Stimulated activated CD8-positive, alpha-beta memory T cell treated with anti-CD3 and anti-CD28 coated beads, Interleukin-2, amount 100 ng/mL, for 48 hours (primary cell): Measurements from ENCODE around the gene TMEM123.

Experiments used
- DNase-seq, 2 donors: peaks; one replicate each; pipeline ENCODE4 v3.0.0-alpha.2; 2020; ENCODE audit warnings: low read depth in 2 of 2

Gene TMEM123

DNA sequence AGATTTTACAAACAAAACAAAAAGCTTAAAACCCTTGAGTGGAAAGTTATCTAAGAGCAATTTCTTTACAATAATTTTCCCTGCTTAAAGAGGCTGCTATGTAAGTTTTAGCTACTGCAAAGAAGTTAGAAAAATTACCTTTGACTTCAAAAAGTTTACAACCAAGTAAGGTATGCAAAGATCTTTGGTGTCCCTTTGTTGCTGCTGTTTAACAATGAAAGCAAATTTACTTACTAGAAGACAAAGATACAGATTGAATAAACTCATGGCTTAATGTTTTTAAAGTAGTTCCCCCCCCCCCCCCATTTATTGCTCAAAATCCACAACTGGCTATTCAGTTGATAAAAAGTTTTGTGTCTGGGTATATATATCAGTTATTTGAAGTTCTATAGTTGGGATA lies 26.0 kb downstream of the TMEM123 start:
- DNase-seq, result no peak

DNA sequence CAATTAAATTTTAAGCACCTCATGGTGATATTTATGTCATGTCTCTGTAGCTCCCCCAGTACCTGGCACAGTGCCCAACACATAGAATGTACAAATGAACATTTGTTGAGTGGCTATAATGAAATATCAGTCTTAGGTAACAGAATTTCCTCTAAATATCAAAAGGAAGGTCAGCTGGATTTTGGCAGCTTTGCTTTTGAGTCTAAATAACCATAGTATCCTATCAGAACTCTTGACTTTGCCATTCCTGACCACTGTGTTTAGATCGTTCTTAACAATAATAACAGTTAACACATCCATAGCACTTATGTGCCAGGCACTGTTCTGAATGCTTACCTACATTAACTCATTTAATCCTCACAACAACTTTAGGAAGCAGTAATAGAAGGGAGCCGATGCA lies 26.6 kb downstream of the TMEM123 start:
- no peak for DNase-seq

GRCh38 chr11:102423936-102424335 lies 28.6 kb downstream of the TMEM123 start:
- no peak for DNase-seq

GRCh38 chr11:102422817-102423712 lies 29.5 kb downstream of the TMEM123 start:
- DNase-seq, result no peak

DNA sequence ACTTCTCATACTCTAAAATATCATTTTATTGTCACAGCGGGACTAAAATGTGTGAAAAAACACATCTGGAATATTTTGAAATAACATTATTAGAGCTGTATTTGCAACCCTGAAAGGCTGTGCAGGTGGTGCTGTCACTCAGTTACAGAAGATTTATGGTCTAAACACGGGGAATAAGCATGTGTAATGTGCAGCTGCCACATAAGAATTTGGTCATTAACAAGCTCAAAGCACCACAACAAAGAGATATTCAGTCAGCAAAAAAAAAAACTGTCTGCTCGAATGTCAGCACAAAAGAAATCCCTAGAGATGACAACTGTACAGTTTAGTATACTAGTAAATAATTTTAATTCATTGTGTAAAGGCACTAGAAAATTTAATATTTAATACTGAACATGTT lies 31.3 kb downstream of the TMEM123 start:
- no peak for DNase-seq

- DNase-seq, result no peak
Observed at GRCh38 chr11:102420547-102420946, 32.0 kb downstream of the TMEM123 start.

DNA sequence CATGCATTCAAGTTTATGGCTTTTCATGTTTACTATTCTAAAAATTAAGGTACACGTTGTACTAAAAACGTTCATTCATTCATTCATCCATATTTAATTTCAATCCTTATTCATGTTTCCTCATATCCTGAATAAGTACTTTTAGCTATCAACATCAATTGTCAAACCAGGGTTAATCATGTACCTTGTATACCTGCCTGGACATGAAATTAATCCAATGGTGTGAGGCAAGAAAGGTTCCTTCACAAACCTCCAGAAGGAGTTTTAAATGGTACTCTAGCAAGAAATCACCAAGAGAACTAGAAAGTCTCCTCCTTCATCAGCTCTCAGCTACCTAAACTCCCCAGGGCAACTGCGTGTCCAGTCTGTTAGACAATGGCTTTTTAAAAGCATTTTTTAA lies 33.4 kb downstream of the TMEM123 start:
- DNase-seq, result no peak

GRCh38 chr11:102416976-102417375 lies 35.6 kb downstream of the TMEM123 start:
- no peak for DNase-seq

DNA sequence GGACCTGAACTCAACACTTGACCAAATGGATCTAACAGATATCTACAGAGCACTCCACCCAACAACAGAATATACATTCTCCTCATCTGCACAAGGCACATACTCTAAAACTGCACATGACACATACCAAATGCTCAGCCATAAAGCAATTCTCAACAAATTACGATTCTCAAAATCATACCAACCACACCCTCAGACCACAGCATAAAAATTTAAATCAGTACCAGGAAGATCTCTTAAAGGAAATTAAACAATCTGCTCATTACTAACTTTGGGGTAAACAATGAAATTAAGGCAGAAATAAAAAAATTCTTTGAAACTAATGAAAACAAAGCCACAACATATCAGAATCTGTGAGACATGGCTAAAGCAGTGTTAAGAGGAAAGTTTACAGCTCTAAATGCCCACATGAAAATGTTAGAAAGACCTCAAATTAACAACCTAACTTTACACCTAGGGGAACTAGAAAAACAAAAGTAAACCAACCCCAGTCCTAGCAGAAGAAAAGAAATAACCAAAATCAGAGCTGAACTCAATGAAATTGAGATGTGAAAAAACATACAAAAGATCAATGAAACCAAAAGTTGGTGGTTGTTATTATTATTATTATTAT lies 37.2 kb downstream of the TMEM123 start:
- no peak for DNase-seq

DNA sequence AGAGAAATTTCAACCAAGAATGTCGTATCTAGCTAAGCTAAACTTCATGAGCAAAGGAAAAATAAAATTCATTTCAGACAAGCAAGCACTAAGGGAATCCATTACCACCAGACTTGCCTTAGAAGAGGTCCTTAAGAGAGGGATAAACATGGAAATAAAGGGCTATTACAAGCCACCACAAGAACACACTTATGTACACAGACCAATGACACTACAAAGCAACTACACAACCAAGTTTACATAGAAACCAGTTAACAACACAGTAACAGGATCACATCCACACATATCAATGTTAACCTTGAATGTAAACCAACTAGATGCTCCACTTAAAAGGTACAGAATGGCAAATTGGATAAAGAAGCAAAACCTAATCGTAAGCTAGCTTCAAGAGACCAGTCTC lies 38.0 kb downstream of the TMEM123 start:
- no peak for DNase-seq

DNA sequence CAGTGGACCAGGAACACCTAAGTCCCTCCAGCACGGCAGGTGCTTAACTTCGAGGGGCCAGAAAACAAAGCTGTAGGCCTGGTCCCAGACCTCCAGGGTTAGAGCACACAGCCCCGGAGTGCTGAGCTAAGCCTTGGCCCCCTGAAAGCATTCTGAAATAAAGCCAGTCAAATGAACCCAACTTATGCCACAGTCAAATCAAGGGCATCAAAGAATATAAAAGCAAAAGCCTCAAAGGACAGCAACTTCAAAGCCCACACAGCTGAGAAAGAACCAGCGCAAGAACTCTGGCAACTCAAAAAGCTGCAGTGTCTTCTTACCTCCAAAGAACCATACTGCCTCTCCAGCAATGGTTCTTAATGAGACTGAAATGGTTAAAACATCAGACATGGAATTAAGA lies 39.1 kb downstream of the TMEM123 start:
- no peak for DNase-seq

- DNase-seq, result no peak
Observed at GRCh38 chr11:102411142-102411541, 41.4 kb downstream of the TMEM123 start.

- no peak for DNase-seq
Observed at GRCh38 chr11:102410382-102410784, 42.2 kb downstream of the TMEM123 start.

GRCh38 chr11:102408339-102408738 lies 44.2 kb downstream of the TMEM123 start:
- no peak for DNase-seq

- DNase-seq, result no peak
Observed at GRCh38 chr11:102407901-102408300, 44.7 kb downstream of the TMEM123 start.

- DNase-seq, result no peak
Observed at GRCh38 chr11:102406099-102406498, 46.5 kb downstream of the TMEM123 start.

DNA sequence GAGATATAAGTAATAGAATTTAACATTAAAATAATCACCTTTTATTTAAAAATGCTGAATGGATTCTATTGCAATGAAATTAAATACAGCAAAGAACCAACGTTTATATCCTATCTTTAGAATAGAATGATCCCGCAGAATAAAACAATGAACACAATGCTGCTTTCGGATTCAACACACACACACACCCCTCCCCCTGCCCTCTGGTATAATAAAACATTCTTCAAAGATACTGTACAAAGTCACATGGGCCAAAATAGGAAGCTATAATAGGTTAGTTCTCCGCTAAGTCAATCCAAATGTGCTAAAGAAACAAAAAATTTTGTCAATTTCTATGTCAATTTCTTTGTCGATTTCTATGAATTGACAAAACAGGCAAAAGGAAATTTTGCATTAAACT lies 47.1 kb downstream of the TMEM123 start:
- DNase-seq, result no peak

DNA sequence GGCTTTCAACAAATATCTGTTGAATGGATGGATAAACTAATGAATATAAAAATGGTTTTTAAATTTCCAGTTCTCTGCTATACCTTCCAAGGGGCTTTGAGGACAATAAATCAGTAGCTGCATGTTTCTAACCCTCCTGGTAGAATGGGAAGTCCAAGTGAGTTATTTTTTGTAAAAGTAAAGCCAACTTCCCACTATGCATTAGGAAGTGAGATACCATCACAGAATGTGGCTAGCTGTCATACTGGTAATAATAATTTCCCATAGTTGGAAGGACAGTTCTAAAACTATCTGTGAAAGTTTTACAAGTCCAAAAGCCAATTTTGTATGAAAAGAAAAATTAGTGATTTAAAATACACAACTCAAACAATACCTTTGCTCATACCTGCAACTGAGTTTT lies 50.0 kb downstream of the TMEM123 start:
- DNase-seq, result no peak

DNA sequence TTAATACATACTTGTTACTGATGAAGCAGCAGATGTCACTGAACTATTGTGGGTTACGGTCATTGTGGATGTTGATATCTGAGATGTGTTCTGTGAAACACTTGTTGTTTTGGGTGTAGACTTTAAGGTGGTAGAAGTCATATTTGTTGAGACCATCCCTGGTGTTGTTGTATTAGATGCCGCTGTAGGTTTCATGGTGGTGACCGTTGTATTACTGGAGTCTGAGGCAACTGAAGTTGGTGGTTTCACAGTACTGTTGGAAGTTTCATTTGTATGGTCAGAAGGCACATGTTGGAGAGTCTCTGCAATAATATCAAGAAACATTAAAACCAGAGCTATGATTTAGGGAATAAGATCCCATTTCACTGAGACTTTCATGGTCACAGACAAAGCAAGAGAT lies 50.7 kb downstream of the TMEM123 start:
- DNase-seq, result no peak

GRCh38 chr11:102400603-102401002 lies 52.0 kb downstream of the TMEM123 start:
- no peak for DNase-seq

GRCh38 chr11:102399189-102399588 lies 53.4 kb downstream of the TMEM123 start:
- no peak for DNase-seq

GRCh38 chr11:102398297-102398696 lies 54.3 kb downstream of the TMEM123 start:
- DNase-seq, result no peak
